Sciatic nerve (tissue), 2 donors: ENCODE measurements around the gene CHAMP1. TPM values are rescaled to one million over a fixed set of nuclear protein-coding genes. Genes with fewer than 3 reads are reported as not detected.
"Not testable (repeated sequence)": the region's sequence is repeated elsewhere in the genome, so short reads cannot be mapped to it uniquely, and the experiment has no call there.

Source experiments
- ATAC-seq: fragments of 200-7000 bp; cut with Tn5 transposase; one replicate; pipeline ENCODE4 v1.9.1; 2020; ENCODE audit warnings: mild to moderate bottlenecking, moderate library complexity
- DNase-seq: peaks from one replicate; pipeline ENCODE4 v3.0.0-alpha.2; 2020; ENCODE audit warnings: low spot score
- intact Hi-C: fragments of 100-400 bp; cut with DNase I; formaldehyde crosslinking; loops from one replicate; pipeline ENCODE4 v1.14.2; 2022
- microRNA-seq: library from miRNA; unstranded; fragments of <30 nt; microRNA quantifications from one replicate; pipeline ENCODE4 v1.2.0, GENCODE V29; 2020
- total RNA-seq: library from RNA; stranded (reverse); fragmentation: NEBNext Ultra II Directional; extraction: Animal tissue kit (Norgen Biotek cat#: 25700); gene quantifications from one replicate; pipeline ENCODE4 v1.2.1, GENCODE V29; 2021
- donor health status: DM: no; HTN: no; CAD: no.
- donor health status: DM: no; HTN: no; CAD: no.

Gene CHAMP1
- total RNA-seq, 1 donor from 2014 or later, result 19.2 TPM

GRCh38 chr13:114325729-114326128 is 11.4 kb downstream of the CHAMP1 start:
- DNase-seq (no peak), ATAC-seq (no peak)
- intact Hi-C loops, result no loop called here

- intact Hi-C loops, result no loop called here
- DNase-seq (no peak), ATAC-seq (no peak)
Measured at GRCh38 chr13:114328034-114328433, 13.7 kb downstream of the CHAMP1 start.

GRCh38 chr13:114328595-114328994 is 14.3 kb downstream of the CHAMP1 start:
- intact Hi-C loops, result no loop called here
- no peak for ATAC-seq
- no peak for DNase-seq

- intact Hi-C loops, result no loop called here
- no peak for ATAC-seq
Measured at GRCh38 chr13:114330086-114330485, 15.8 kb downstream of the CHAMP1 start.

GRCh38 chr13:114333881-114334280 is 19.6 kb downstream of the CHAMP1 start:
- DNase-seq, intact Hi-C loops: not testable (repeated sequence)

More at GRCh38 chr13:114330086-114330485, 15.8 kb downstream of the CHAMP1 start:
- DNase-seq, result no peak

GRCh38 chr13:114334305-114335053 is 20.2 kb downstream of the CHAMP1 start:
- intact Hi-C loops, result no loop called here
- DNase-seq, result no peak

More at GRCh38 chr13:114333881-114334280, 19.6 kb downstream of the CHAMP1 start:
- ATAC-seq, result not testable (repeated sequence)

GRCh38 chr13:114336457-114336856 is 22.2 kb downstream of the CHAMP1 start:
- intact Hi-C loops, DNase-seq, ATAC-seq: not testable (repeated sequence)

More at GRCh38 chr13:114334305-114335053, 20.2 kb downstream of the CHAMP1 start:
- no peak for ATAC-seq

- DNase-seq, result no peak
- intact Hi-C loops, result no loop called here
- no peak for ATAC-seq
Measured at GRCh38 chr13:114338959-114339358, 24.7 kb downstream of the CHAMP1 start.

GRCh38 chr13:114339857-114340534 is 25.7 kb downstream of the CHAMP1 start:
- DNase-seq (no peak), ATAC-seq (no peak)
- intact Hi-C loops, result no loop called here

- DNase-seq (no peak), ATAC-seq (no peak)
- intact Hi-C loops, result no loop called here
Measured at GRCh38 chr13:114341003-114341777, 26.9 kb downstream of the CHAMP1 start.

- ATAC-seq, intact Hi-C loops, DNase-seq: not testable (repeated sequence)
Measured at GRCh38 chr13:114347256-114347655, 33.0 kb downstream of the CHAMP1 start.

- intact Hi-C loops, DNase-seq, ATAC-seq: not testable (repeated sequence)
Measured at GRCh38 chr13:114352763-114353162, 38.5 kb downstream of the CHAMP1 start.

- intact Hi-C loops, DNase-seq, ATAC-seq: not testable (repeated sequence)
Measured at GRCh38 chr13:114353382-114353781, 39.1 kb downstream of the CHAMP1 start.

Small RNA genes within 50 kb of the gene (microRNA-seq; reads per million reads assigned to microRNA genes)
- gene MIR4502, result not detected

Other genes starting within 250 kb of the CHAMP1 start
- gene RASA3, start 181.9 kb upstream of the CHAMP1 start, total RNA-seq, result 47.6 TPM
- gene CFAP97D2, start 135.2 kb upstream of the CHAMP1 start, total RNA-seq, result not detected
- gene CDC16, start 79.6 kb upstream of the CHAMP1 start, total RNA-seq, result 73.6 TPM
- 60.4 TPM for gene UPF3A, start 32.9 kb upstream of the CHAMP1 start, total RNA-seq